H9 (cell line): ENCODE results near the gene ZNF202. TPM values are rescaled to one million over a fixed set of nuclear protein-coding genes. Genes with fewer than 3 reads are reported as not detected.

Experiments used
- DNase-seq: peaks from one replicate; pipeline ENCODE4 v3.0.0-alpha.2; 2017
- H2AFZ ChIP-seq: one replicate; pipeline ENCODE4 v1.6.1; 2013; ENCODE audit warnings: mild to moderate bottlenecking, low read length, control low read depth, moderate library complexity
- H2AK5ac ChIP-seq: 2 replicates; pipeline ENCODE4 v1.6.1; 2013; ENCODE audit warnings: low read length, control low read depth, mixed read lengths; ENCODE audit not compliant: insufficient read length
- H2BK120ac ChIP-seq: one replicate; pipeline ENCODE4 v1.6.1; 2013; ENCODE audit warnings: low read depth, mild to moderate bottlenecking, low read length, control low read depth, inconsistent platforms; ENCODE audit not compliant: poor library complexity, severe bottlenecking
- H2BK12ac ChIP-seq: 2 replicates; pipeline ENCODE4 v1.6.1; 2013; ENCODE audit warnings: low read length, control low read depth, mixed read lengths, low read depth; ENCODE audit not compliant: insufficient read length
- H2BK15ac ChIP-seq: 2 replicates; pipeline ENCODE4 v1.6.1; 2013; ENCODE audit warnings: low read depth, low read length, control low read depth
- H2BK20ac ChIP-seq: one replicate; pipeline ENCODE4 v1.6.1; 2013; ENCODE audit warnings: low read depth, mild to moderate bottlenecking, low read length, control low read depth, inconsistent platforms; ENCODE audit not compliant: poor library complexity, severe bottlenecking
- H2BK5ac ChIP-seq: 2 replicates; pipeline ENCODE4 v1.6.1; 2013; ENCODE audit warnings: low read length, control low read depth, mixed read lengths; ENCODE audit not compliant: insufficient read length
- H3K14ac ChIP-seq: 2 replicates; pipeline ENCODE4 v1.6.1; 2013; ENCODE audit warnings: low read length, control low read depth; ENCODE audit not compliant: insufficient read depth
- H3K18ac ChIP-seq: 2 replicates; pipeline ENCODE4 v1.6.1; 2013; ENCODE audit warnings: low read depth, mild to moderate bottlenecking, mixed read lengths, low read length, control low read depth; ENCODE audit not compliant: insufficient read length
- H3K23ac ChIP-seq: 2 replicates; pipeline ENCODE4 v1.6.1; 2013; ENCODE audit warnings: low read length, control low read depth, mixed read lengths, low read depth; ENCODE audit not compliant: insufficient read length
- H3K23me2 ChIP-seq: 2 replicates; pipeline ENCODE4 v1.6.1; 2013; ENCODE audit warnings: low read depth, mild to moderate bottlenecking, mixed read lengths, low read length, control low read depth; ENCODE audit not compliant: insufficient read length, poor library complexity, severe bottlenecking
- H3K27ac ChIP-seq: 2 replicates; pipeline ENCODE4 v1.5.1; 2013; ENCODE audit warnings: low read length, control low read depth, mixed read lengths, low read depth; ENCODE audit not compliant: insufficient read length
- H3K27me3 ChIP-seq: 2 replicates; pipeline ENCODE4 v1.6.1; 2013; ENCODE audit warnings: low read length, control low read depth, inconsistent platforms; ENCODE audit not compliant: insufficient read depth
- H3K4ac ChIP-seq: 2 replicates; pipeline ENCODE4 v1.6.1; 2013; ENCODE audit warnings: low read depth, mild to moderate bottlenecking, control low read depth, inconsistent platforms, low read length, moderate library complexity
- H3K4me1 ChIP-seq: 2 replicates; pipeline ENCODE4 v1.6.1; 2013; ENCODE audit warnings: low read length, control low read depth, inconsistent platforms; ENCODE audit not compliant: insufficient read depth
- H3K4me2 ChIP-seq: 2 replicates; pipeline ENCODE4 v1.6.1; 2013; ENCODE audit warnings: low read length, control low read depth, mixed read lengths; ENCODE audit not compliant: insufficient read length, insufficient read depth
- H3K56ac ChIP-seq: 2 replicates; pipeline ENCODE4 v1.6.1; 2013; ENCODE audit warnings: low read depth, mild to moderate bottlenecking, mixed read lengths, low read length, control low read depth; ENCODE audit not compliant: insufficient read length
- H3K79me1 ChIP-seq: 2 replicates; pipeline ENCODE4 v1.6.1; 2013; ENCODE audit warnings: low read depth, mild to moderate bottlenecking, moderate library complexity, low read length, control low read depth, inconsistent platforms; ENCODE audit not compliant: insufficient read depth, poor library complexity, severe bottlenecking
- H3K79me2 ChIP-seq: 2 replicates; pipeline ENCODE4 v1.6.1; 2013; ENCODE audit warnings: low read length, control low read depth, inconsistent platforms; ENCODE audit not compliant: insufficient read depth
- H3K9ac ChIP-seq: 2 replicates; pipeline ENCODE4 v1.6.1; 2013; ENCODE audit warnings: low read length, control low read depth, mixed read lengths; ENCODE audit not compliant: insufficient read length; ENCODE audit errors: extremely low read depth
- H3K9me3 ChIP-seq: one replicate; pipeline ENCODE4 v1.6.1; 2013; ENCODE audit warnings: low read depth, low read length, inconsistent platforms; ENCODE audit not compliant: control insufficient read depth
- H3T11ph ChIP-seq: one replicate; pipeline ENCODE4 v1.6.1; 2013; ENCODE audit warnings: mild to moderate bottlenecking, low read length, control low read depth, inconsistent platforms
- H4K20me1 ChIP-seq: one replicate; pipeline ENCODE4 v1.6.1; 2013; ENCODE audit not compliant: control insufficient read depth, insufficient read length, insufficient read depth
- H4K5ac ChIP-seq: 2 replicates; pipeline ENCODE4 v1.6.1; 2013; ENCODE audit warnings: low read depth, mild to moderate bottlenecking, mixed read lengths, low read length, control low read depth; ENCODE audit not compliant: insufficient read length
- H4K8ac ChIP-seq: replicated peaks from 2 replicates; pipeline ENCODE4 v1.6.1; 2013; ENCODE audit warnings: low read length, control low read depth, mixed read lengths, low read depth; ENCODE audit not compliant: insufficient read length
- H4K91ac ChIP-seq: 2 replicates; pipeline ENCODE4 v1.6.1; 2013; ENCODE audit warnings: low read depth, mild to moderate bottlenecking, moderate library complexity, mixed read lengths, low read length, control low read depth; ENCODE audit not compliant: insufficient read length
- H3K27ac Mint-ChIP-seq, 3 experiments: 2 replicates in 2 of 3; 3 replicates in 1 of 3; pipeline ENCODE4 v1.8.0; 2020 to 2021; ENCODE audit warnings: mixed read lengths in 3 of 3, mild to moderate bottlenecking in 1 of 3, moderate library complexity in 1 of 3
- H3K27me3 Mint-ChIP-seq: 2 replicates; pipeline ENCODE4 v1.8.0; 2021; ENCODE audit warnings: low read depth, mild to moderate bottlenecking, moderate library complexity, mixed read lengths
- H3K36me3 Mint-ChIP-seq, 3 experiments: 2 replicates in 2 of 3; 3 replicates in 1 of 3; pipeline ENCODE4 v1.8.0; 2020 to 2021; ENCODE audit warnings: low read depth in 3 of 3, mixed read lengths in 3 of 3; ENCODE audit not compliant: insufficient read depth in 1 of 3
- H3K4me1 Mint-ChIP-seq, 2 experiments: 2 replicates each; pipeline ENCODE4 v1.8.0; 2020; ENCODE audit warnings: mixed read lengths in 2 of 2
- H3K4me3 Mint-ChIP-seq, 2 experiments: 2 replicates in 1 of 2; 3 replicates in 1 of 2; pipeline ENCODE4 v1.8.0; 2020 to 2021; ENCODE audit warnings: mild to moderate bottlenecking in 2 of 2, mixed read lengths in 2 of 2, moderate library complexity in 1 of 2
- H3K9me3 Mint-ChIP-seq, 2 experiments: 2 replicates in 1 of 2; 3 replicates in 1 of 2; pipeline ENCODE4 v1.8.0; 2020; ENCODE audit warnings: mild to moderate bottlenecking in 2 of 2, mixed read lengths in 2 of 2, moderate library complexity in 1 of 2
- CTCF ChIP-seq: fragments of 200-600 bp; sonication (generic); conservative IDR thresholded peaks from 3 replicates; pipeline ENCODE4 v1.8.0; 2021; ENCODE audit warnings: antibody characterized with exemption, mild to moderate bottlenecking
- WGBS: extraction: QIAGEN DNeasy Blood & Tissue Kit; methylation state at CpG from one replicate; pipeline ENCODE4 v1.1.7; 2013; ENCODE audit warnings: missing lambda C conversion rate, low lambda C conversion rate, mixed read lengths; ENCODE audit not compliant: insufficient read length; ENCODE audit errors: extremely low coverage; 5-methylcytosine and 5-hydroxymethylcytosine counted together
- total RNA-seq: library from RNA; stranded (reverse); gene quantifications from 2 replicates; pipeline ENCODE4 v1.2.1, GENCODE V29; 2021

The ZNF202 gene
- total RNA-seq, 1 experiment from 2014 or later, result 49.2 TPM

GRCh38 chr11:123754101-123754568 is 12.7 kb upstream of the ZNF202 start, which contains the start of gene OR6X1:
TSS of gene OR6X1 (minus strand) at chr11:123754518. CDS start at chr11:123754518, 0 bp downstream.
- no peaks in the 10 kb centered on the region for H3K9me3 ChIP-seq
- H3K23me2 ChIP-seq, result no peaks in the 10 kb centered on the region
- no peak within 1 kb of the TSS for H3K14ac ChIP-seq
- no peak within 1 kb of the TSS for H2BK120ac ChIP-seq
- Mint-ChIP-seq H3K36me3 (peaks cover 11 to 25% (median 25%) of the 10 kb centered on the region in 3 experiments), H3K27me3 (peaks cover 2% of the 10 kb centered on the region; the same call in 1 of the 2 replicates), H3K9me3 (peaks cover 9 to 21% of the 10 kb centered on the region in 2 experiments), H3K4me3 (no peak within 1 kb of the TSS; a peak in 1 of 5 replicates), H3K27ac (no peak within 1 kb of the TSS; a peak in 2 of 7 replicates), H3K4me1 (peaks cover 16 to 21% of the 10 kb centered on the region in 2 experiments)
- H2AFZ ChIP-seq, result no peak within 1 kb of the TSS
- H4K5ac ChIP-seq, result no peak within 1 kb of the TSS
- no peak within 1 kb of the TSS for H2BK20ac ChIP-seq
- H3K23ac ChIP-seq, result no peak within 1 kb of the TSS
- H3K79me1 ChIP-seq, result no peaks in the 10 kb centered on the region
- H3K56ac ChIP-seq, result no peak within 1 kb of the TSS
- no peak within 1 kb of the TSS for H2BK15ac ChIP-seq
- no peak within 1 kb of the TSS for H4K91ac ChIP-seq
- H3K9ac ChIP-seq, result no peak within 1 kb of the TSS
- H3K27ac ChIP-seq, result no peak within 1 kb of the TSS
- no peaks in the 10 kb centered on the region for H4K20me1 ChIP-seq
- TF ChIP-seq CTCF, result no peak
- no peak within 1 kb of the TSS for H2BK12ac ChIP-seq
- no peaks in the 10 kb centered on the region for H3K79me2 ChIP-seq
- no peak within 1 kb of the TSS for H4K8ac ChIP-seq
- H3K4me2 ChIP-seq, result no peak within 1 kb of the TSS
- no peak within 1 kb of the TSS for H2AK5ac ChIP-seq
- H3K4me1 ChIP-seq, result no peaks in the 10 kb centered on the region; the same call in 1 of the 2 replicates
- H2BK5ac ChIP-seq, result no peak within 1 kb of the TSS
- DNase-seq, result no peak
- H3K18ac ChIP-seq, result no peak within 1 kb of the TSS
- H3K4ac ChIP-seq, result no peak within 1 kb of the TSS
- H3K27me3 ChIP-seq, result no peaks in the 10 kb centered on the region
- no CpG with 5 or more reads among the region's 3 CpGs for WGBS
- H3T11ph ChIP-seq, result no peak within 1 kb of the TSS
